Left ventricle myocardium inferior (tissue), 1 donor: ENCODE measurements around the gene SPNS3. TPM values are rescaled to one million over a fixed set of nuclear protein-coding genes. Genes with fewer than 3 reads are reported as not detected.

Experiments used
- DNase-seq: peaks from one replicate; pipeline ENCODE4 v3.0.0-alpha.2; 2020
- H3K27ac ChIP-seq: fragments of 200-600 bp; replicated peaks from 2 replicates; pipeline ENCODE4 v1.8.0; 2021
- H3K27me3 ChIP-seq: fragments of 200-600 bp; 2 replicates; pipeline ENCODE4 v1.8.0; 2021; ENCODE audit warnings: low read depth
- H3K36me3 ChIP-seq: fragments of 200-600 bp; 2 replicates; pipeline ENCODE4 v1.8.0; 2021
- H3K4me1 ChIP-seq: fragments of 200-600 bp; 2 replicates; pipeline ENCODE4 v1.8.0; 2021
- H3K4me3 ChIP-seq: fragments of 200-600 bp; 2 replicates; pipeline ENCODE4 v1.8.0; 2021; ENCODE audit warnings: mild to moderate bottlenecking, moderate library complexity
- H3K9me3 ChIP-seq: fragments of 200-600 bp; replicated peaks from 2 replicates; pipeline ENCODE4 v1.8.0; 2021
- intact Hi-C: fragments of 100-400 bp; cut with micrococcal nuclease; formaldehyde crosslinking; loops from one replicate; pipeline ENCODE4 v1.11.0; 2022
- long read RNA-seq: library from polyadenylated mRNA; unstranded; transcript quantifications from one replicate; pipeline ENCODE4 v2.0.0, GENCODE V29; 2021
- total RNA-seq: library from RNA; stranded (reverse); fragmentation: NEBNext Ultra II Directional; extraction: Animal tissue kit (Norgen Biotek cat#: 25700); gene quantifications from one replicate; pipeline ENCODE4 v1.2.1, GENCODE V29; 2021
- TF ChIP-seq, protein P1 (sequence below): fragments of 200-600 bp; IDR thresholded peaks from 2 replicates; pipeline ENCODE4 v1.8.0; 2021; ENCODE audit warnings: antibody characterized with exemption, mild to moderate bottlenecking, borderline replicate concordance
- donor health status: DM: no; HTN: yes; CAD: no; lungs with severe emphysema.

Gene SPNS3, protein sequence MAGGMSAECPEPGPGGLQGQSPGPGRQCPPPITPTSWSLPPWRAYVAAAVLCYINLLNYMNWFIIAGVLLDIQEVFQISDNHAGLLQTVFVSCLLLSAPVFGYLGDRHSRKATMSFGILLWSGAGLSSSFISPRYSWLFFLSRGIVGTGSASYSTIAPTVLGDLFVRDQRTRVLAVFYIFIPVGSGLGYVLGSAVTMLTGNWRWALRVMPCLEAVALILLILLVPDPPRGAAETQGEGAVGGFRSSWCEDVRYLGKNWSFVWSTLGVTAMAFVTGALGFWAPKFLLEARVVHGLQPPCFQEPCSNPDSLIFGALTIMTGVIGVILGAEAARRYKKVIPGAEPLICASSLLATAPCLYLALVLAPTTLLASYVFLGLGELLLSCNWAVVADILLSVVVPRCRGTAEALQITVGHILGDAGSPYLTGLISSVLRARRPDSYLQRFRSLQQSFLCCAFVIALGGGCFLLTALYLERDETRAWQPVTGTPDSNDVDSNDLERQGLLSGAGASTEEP
- total RNA-seq, result 1.7 TPM
- long read RNA-seq, partial matches to known transcripts, result 2 of 2 reads
- long read RNA-seq, other reads (novel, unspliced or antisense), result 0 of 2 reads

GRCh38 chr17:4433515-4434031 lies at the start of gene SPNS3:
SPNS3 (plus strand) TSS chr17:4433940; CDS start chr17:4433968, 28 bp downstream.
- Histone ChIP-seq H3K27ac (no peak within 1 kb of the TSS), H3K4me3 (no peak within 1 kb of the TSS), H3K4me1 (no peaks in the 10 kb centered on the region), H3K36me3 (no peaks in the 10 kb centered on the region), H3K27me3 (no peaks in the 10 kb centered on the region), H3K9me3 (no peaks in the 10 kb centered on the region)
- no peak for DNase-seq
- TF ChIP-seq, protein P1, sequence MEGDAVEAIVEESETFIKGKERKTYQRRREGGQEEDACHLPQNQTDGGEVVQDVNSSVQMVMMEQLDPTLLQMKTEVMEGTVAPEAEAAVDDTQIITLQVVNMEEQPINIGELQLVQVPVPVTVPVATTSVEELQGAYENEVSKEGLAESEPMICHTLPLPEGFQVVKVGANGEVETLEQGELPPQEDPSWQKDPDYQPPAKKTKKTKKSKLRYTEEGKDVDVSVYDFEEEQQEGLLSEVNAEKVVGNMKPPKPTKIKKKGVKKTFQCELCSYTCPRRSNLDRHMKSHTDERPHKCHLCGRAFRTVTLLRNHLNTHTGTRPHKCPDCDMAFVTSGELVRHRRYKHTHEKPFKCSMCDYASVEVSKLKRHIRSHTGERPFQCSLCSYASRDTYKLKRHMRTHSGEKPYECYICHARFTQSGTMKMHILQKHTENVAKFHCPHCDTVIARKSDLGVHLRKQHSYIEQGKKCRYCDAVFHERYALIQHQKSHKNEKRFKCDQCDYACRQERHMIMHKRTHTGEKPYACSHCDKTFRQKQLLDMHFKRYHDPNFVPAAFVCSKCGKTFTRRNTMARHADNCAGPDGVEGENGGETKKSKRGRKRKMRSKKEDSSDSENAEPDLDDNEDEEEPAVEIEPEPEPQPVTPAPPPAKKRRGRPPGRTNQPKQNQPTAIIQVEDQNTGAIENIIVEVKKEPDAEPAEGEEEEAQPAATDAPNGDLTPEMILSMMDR, result no peak
- intact Hi-C loops, result no loop called here

DNA sequence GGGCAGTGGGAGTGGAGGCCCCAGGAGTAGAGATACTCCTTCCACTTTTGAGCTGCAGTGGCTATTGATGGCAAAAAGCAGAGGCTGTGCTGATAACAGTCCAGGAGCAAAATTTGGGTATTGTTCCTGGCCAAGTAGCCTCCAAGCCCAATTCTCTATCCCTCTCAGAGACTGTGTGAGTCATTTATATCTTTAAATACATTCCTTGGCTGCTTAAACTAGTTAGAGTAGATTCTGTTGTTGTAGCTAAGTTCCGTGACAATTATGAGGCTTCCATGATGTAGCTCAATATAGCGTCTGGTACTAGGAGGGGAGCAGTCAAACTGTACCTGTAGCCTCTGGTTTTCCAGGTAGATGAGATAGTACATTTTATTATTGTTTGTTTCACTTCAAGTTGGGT lies 47.3 kb upstream of the SPNS3 start:
- no peak overlapping the region for H3K27ac ChIP-seq

GRCh38 chr17:4387137-4387536 lies 46.6 kb upstream of the SPNS3 start:
- no peak for DNase-seq
- Histone ChIP-seq H3K4me1 (no peaks in the 10 kb centered on the region), H3K27ac (no peak overlapping the region), H3K4me3 (no peak overlapping the region), H3K9me3 (no peaks in the 10 kb centered on the region), H3K36me3 (no peaks in the 10 kb centered on the region), H3K27me3 (no peaks in the 10 kb centered on the region)
- intact Hi-C loops, result no loop called here
- TF ChIP-seq, protein P1, result no peak

More for the DNA sequence above, 47.3 kb upstream of the SPNS3 start:
- Histone ChIP-seq H3K27me3 (no peaks in the 10 kb centered on the region), H3K4me3 (no peak overlapping the region), H3K4me1 (no peaks in the 10 kb centered on the region), H3K36me3 (no peaks in the 10 kb centered on the region), H3K9me3 (no peaks in the 10 kb centered on the region)
- intact Hi-C loops, result no loop called here
- TF ChIP-seq, protein P1, result no peak
- DNase-seq, result no peak

GRCh38 chr17:4389079-4389478 lies 44.7 kb upstream of the SPNS3 start:
- H3K36me3 ChIP-seq, result no peaks in the 10 kb centered on the region
- TF ChIP-seq, protein P1, result no peak
- no peak for DNase-seq
- intact Hi-C loops, result no loop called here
- no peaks in the 10 kb centered on the region for H3K27me3 ChIP-seq
- no peaks in the 10 kb centered on the region for H3K9me3 ChIP-seq
- no peak overlapping the region for H3K27ac ChIP-seq
- no peak overlapping the region for H3K4me3 ChIP-seq
- H3K4me1 ChIP-seq, result no peaks in the 10 kb centered on the region

DNA sequence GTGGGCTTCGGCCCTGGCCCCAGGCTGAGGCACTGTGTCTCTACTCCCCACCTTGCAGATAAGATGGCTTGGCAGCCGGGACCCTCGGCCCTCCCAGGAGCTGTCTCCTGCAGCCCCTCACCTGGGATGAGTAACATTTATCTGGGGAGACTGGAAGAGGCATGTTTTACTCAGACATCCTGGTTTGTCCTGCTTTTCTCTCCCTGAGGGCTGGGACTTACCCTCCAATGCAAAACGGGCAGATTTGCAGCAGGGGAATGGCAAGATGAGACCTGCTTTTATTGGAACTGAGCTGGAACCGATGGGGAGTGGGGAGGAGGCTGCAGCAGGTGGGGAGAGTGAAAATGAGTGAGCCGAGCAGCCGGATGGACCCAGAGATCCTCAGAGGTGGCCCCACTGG lies 39.9 kb upstream of the SPNS3 start:
- no peak overlapping the region for H3K27ac ChIP-seq
- no peaks in the 10 kb centered on the region for H3K27me3 ChIP-seq
- no peak for DNase-seq
- H3K36me3 ChIP-seq, result no peaks in the 10 kb centered on the region
- H3K9me3 ChIP-seq, result no peaks in the 10 kb centered on the region
- TF ChIP-seq, protein P1, result no peak
- H3K4me3 ChIP-seq, result no peak overlapping the region
- intact Hi-C loops, result no loop called here
- H3K4me1 ChIP-seq, result no peaks in the 10 kb centered on the region
